Measurements from ENCODE around the gene LCN12.

The LCN12 gene, protein sequence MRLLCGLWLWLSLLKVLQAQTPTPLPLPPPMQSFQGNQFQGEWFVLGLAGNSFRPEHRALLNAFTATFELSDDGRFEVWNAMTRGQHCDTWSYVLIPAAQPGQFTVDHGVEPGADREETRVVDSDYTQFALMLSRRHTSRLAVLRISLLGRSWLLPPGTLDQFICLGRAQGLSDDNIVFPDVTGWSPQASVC

DNA sequence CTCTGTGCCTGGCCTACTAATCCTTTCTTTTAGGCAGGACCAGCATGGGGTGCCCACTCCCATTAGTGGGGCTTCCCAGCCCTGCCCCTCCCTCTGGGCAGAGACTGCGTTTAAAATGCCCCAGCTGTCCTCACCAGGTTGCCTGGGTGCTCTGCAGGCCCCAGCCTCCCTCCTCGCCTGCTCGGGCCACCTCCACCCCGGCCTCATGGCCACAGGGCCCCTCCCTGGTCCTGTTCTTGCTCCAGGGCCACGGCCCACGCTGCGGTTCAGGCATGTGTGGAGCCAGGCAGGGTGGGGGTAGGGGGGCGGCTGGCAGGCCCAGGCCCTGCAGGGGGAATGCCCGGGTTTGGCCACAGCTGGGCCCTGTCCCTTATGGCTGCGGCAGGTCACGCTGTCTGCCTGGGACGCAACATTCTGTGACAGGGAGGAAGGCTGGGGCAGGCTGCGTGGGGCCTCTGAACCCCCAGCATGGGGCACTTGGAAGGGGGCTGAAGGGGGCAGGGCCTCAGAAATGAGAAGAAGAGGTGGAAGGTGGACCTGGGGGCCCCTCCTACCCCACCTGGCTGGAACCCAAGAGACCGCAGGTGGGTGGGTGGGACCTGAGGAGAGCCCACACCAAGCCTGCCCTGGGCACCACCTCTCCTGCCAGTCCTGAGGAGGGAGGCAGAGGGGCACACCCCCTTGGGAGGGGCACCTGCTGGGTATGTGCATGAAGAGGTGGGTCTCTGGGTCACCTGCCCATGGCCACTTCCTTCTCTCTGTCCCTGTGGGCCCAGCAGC lies at the start of gene LCN12:
Gene LCN12 (plus strand): TSS at position 733 of the 780 bp plus-strand sequence. CDS start 55 bp downstream, outside the sequence.
- DNase-seq = no peak

- no peak for DNase-seq
Measured at GRCh38 chr9:136903041-136903554, 49.0 kb upstream of the LCN12 start.

- DNase-seq = no peak
Measured at GRCh38 chr9:136906266-136906665, 45.8 kb upstream of the LCN12 start.

DNA sequence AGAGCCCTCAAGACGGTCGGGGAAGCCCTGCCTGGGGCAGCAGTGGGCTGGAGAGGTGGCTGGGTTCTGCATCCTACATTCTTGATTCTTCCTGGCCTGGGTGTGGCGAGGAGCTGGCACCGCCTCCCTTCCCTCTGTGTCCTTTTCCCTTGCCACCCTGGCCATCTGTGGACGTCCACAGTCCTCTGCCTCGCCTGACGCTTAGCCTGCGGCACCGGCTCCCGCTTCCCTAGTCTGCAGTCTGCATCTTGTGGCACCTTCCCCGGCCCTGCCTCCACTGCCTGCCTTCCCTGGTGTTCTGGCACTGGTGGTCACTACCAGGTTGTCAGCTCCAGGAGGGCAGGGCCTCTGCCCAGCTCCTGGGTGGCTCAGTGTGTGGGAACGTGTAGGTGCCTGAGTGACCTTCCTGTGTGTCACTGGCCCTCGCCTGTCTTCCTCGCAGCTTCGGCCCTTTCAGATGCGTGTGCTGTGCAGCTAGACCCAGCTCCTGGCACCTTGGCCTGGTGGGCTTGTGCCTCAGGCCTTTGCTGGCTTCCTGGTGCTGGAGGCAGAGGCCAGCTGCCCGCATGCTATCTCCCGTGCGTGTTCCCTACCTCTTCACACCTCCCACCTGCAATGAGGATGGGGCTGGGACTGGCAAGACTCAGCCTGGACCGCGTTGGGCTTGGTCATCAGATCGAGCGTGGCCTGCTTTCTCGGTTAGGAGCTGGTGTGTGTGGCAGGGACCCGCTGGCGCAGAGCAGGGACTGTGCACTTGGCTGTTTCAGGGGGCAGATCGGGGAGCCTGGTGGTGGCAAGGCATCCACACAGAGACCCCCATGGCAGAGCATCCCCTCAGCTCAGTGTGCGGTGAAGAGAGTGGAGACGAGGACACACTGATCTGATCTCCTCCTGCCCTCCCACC lies 44.8 kb upstream of the LCN12 start:
- DNase-seq = no peak

GRCh38 chr9:136910197-136910900 lies 41.7 kb upstream of the LCN12 start:
- no peak for DNase-seq

DNA sequence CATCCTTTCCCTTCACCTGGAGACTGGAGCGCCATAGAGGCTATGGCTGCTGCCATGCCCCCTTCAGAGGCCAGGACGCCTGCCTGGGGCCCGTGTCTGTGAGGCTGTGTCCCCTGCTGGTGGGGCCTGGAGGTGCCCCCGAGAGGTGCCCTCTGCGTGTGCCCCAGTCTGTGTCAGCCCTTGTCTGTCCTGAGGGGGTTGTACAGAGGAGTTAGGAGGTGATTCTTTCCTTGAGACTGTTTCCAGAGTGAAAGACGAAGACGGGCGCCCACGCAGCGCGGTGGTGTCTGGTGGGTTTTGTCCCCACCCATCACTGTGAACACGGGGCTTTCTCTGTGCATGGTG lies 41.2 kb upstream of the LCN12 start:
- no peak for DNase-seq

GRCh38 chr9:136913701-136914438 lies 38.2 kb upstream of the LCN12 start:
- DNase-seq = no peak

GRCh38 chr9:136915632-136916329 lies 36.3 kb upstream of the LCN12 start:
- DNase-seq = no peak

GRCh38 chr9:136916330-136917184 lies 35.5 kb upstream of the LCN12 start:
- DNase-seq = no peak

GRCh38 chr9:136917902-136918301 lies 34.2 kb upstream of the LCN12 start:
- no peak for DNase-seq

DNA sequence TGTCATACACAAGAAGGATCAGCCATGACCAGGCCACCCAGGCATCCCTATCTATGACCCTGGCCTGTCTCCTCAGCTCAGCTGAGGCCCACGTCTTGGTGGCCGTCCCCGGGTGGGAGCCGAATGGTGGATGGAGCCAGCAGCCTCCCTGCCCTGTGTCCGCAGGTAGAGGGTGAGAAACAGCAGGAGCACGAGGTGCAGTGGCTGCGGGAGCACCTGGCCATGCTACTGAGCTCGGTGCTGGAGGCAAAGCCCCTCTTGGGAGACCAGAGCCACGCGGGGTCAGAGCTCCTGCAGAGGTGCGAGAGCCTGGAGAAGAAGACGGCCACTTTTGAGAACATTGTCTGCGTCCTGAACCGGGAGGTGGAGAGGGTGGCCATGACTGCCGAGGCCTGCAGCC lies 32.0 kb upstream of the LCN12 start:
- no peak for DNase-seq

DNA sequence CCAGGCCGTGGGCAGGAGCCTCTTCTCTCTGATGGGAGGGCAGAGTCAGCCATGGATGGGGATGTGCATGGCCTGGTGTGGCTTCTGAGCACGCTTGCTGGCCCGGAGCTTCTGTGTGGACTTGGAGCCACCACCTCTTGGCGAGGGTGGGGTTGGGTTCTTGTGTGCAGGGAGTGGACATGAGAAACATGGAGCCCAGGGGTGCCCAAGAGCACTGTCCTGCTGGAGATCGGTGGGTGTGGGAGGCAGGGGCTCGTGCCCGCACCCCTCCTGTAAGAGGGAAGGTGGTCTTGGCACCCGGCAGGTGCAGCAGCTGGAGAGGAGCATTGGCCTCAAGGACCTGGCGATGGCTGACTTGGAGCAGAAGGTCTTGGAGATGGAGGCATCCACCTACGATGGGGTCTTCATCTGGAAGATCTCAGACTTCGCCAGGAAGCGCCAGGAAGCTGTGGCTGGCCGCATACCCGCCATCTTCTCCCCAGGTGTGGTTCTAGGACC lies 31.3 kb upstream of the LCN12 start:
- no peak for DNase-seq

GRCh38 chr9:136921307-136921706 lies 30.8 kb upstream of the LCN12 start:
- no peak for DNase-seq

DNA sequence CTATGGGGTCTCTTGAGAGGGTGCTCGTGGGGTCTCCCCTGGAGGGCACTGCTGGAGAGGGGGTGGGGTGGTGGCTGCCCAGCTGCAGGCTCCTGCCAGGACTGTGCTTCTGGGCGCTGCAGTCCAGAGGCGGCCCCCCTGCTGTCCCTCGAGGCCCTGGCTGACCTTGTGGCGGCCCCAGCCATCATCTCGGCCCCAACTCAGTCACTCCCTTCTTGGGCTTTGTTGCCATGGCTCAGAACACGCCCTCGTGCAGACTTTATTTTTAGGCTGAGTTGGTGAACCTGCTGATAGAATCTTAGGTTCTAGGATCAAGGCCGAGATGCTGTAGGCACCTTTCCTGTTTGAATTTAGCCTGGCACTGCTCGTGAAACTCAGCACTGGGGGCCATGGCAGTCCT lies 30.4 kb upstream of the LCN12 start:
- DNase-seq = no peak

- DNase-seq = no peak
Measured at GRCh38 chr9:136922540-136922939, 29.5 kb upstream of the LCN12 start.

GRCh38 chr9:136923881-136924280 lies 28.2 kb upstream of the LCN12 start:
- no peak for DNase-seq

DNA sequence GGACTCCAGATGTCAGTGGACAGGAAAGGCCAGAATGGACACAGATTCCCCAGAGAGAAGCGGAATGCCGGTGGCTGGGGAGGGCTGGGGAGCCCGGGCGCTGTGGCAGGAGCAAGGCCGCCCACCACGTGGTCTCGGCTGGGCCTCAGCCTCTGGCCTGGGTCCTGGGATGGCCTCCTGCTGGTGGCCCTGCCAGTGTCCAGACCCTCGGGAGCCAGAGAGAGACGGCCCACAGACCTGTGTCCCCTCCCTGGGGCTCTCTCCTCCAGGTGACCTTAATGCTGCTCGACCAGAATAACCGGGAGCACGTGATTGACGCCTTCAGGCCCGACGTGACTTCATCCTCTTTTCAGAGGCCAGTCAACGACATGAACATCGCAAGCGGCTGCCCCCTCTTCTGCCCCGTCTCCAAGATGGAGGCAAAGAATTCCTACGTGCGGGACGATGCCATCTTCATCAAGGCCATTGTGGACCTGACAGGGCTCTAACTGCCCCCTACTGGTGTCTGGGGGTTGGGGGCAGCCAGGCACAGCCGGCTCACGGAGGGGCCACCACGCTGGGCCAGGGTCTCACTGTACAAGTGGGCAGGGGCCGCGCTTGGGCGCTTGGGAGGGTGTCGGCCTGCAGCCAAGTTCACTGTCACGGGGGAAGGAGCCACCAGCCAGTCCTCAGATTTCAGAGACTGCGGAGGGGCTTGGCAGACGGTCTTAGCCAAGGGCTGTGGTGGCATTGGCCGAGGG lies 26.5 kb upstream of the LCN12 start:
- no peak for DNase-seq

DNA sequence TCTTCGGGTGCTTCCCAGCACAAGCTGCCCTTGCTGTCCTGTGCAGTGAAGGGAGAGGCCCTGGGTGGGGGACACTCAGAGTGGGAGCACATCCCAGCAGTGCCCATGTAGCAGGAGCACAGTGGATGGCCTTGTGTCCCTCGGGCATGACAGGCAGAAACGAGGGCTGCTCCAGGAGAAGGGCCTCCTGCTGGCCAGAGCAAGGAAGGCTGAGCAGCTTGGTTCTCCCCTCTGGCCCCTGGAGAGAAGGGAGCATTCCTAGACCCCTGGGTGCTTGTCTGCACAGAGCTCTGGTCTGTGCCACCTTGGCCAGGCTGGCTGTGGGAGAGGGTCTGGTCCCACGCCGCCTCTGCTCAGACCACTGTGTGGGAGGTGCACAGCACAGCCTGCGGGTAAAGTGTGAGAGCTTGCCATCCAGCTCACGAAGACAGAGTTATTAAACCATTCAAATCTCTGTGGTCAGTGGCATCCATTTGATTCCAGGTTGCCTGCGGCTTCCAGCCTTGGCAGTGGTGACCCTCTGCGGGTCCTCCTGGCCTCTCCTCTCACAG lies 25.8 kb upstream of the LCN12 start:
- DNase-seq = no peak

DNA sequence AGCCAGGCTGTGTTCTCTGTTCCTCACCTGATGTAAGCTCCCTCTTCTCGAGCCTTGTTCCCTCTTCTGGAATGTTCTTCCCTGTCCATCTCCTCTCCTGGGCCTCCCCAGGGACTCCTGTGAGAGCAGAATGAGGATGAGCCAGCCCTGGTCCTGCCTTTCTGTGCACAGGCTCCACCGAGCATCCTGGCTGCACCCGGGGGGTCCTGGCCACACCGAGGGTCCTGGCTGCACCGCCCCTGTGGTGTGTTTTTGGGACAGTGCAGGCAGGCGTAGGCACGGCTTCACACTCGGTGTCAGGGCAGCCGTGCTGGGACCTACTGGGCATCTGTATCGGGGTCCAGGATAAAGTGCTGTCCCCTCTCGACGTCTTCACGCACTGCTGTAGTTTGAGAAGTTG lies 25.3 kb upstream of the LCN12 start:
- no peak for DNase-seq
